Prostate gland (tissue), 2 donors: ENCODE results near the gene ZAR1. TPM values are rescaled to one million over a fixed set of nuclear protein-coding genes. Genes with fewer than 3 reads are reported as not detected.
"Not testable (repeated sequence)": the region's sequence is repeated elsewhere in the genome, so short reads cannot be mapped to it uniquely, and the experiment has no call there.

Experiments
- DNase-seq: peaks from one replicate; pipeline ENCODE4 v3.0.0-alpha.2; 2019; ENCODE audit warnings: low spot score
- H3K27ac ChIP-seq, 2 donors: fragments of 200-600 bp; sonication (generic); 2 replicates each; pipeline ENCODE4 v1.5.1; 2017 to 2019
- H3K27me3 ChIP-seq: fragments of 200-600 bp; sonication (generic); replicated peaks from 2 replicates; pipeline ENCODE4 v1.5.1; 2019; ENCODE audit not compliant: insufficient read depth
- H3K36me3 ChIP-seq, 2 donors: fragments of 200-600 bp; sonication (generic); 1 replicate in 1 of 2; 2 replicates in 1 of 2; pipeline versions ENCODE4 v1.5.1 to v1.8.1; 2017 to 2019
- H3K4me1 ChIP-seq: fragments of 200-600 bp; sonication (generic); replicated peaks from 2 replicates; pipeline ENCODE4 v1.5.1; 2019
- H3K4me3 ChIP-seq, 2 donors: fragments of 200-600 bp; sonication (generic); 2 replicates each; pipeline ENCODE4 v1.5.1; 2017 to 2019
- H3K9me3 ChIP-seq: fragments of 200-600 bp; sonication (generic); 2 replicates; pipeline ENCODE4 v1.5.1; 2017
- CTCF ChIP-seq, 4 experiments: fragments of 200-600 bp in 2 of 4; fragments of 450-650 bp in 2 of 4; sonication (generic) in 2 of 4; IDR thresholded peaks; 1 replicate in 3 of 4; 2 replicates in 1 of 4; pipeline ENCODE4 v1.5.1; 2016 to 2019; ENCODE audit warnings: antibody characterized with exemption in 4 of 4, mild to moderate bottlenecking in 2 of 4, moderate library complexity in 2 of 4
- POLR2A ChIP-seq: fragments of 450-650 bp; IDR thresholded peaks from one replicate; pipeline ENCODE4 v1.6.1; 2016; ENCODE audit warnings: antibody characterized with exemption, mild to moderate bottlenecking
- POLR2AphosphoS5 ChIP-seq: sonication (generic); formaldehyde crosslinking; IDR thresholded peaks from one replicate; pipeline ENCODE4 v1.6.1; 2017; ENCODE audit warnings: antibody characterized with exemption
- WGBS: methylation state at CpG from one replicate; pipeline ENCODE4 v1.1.5; 2018; 5-methylcytosine and 5-hydroxymethylcytosine counted together
- intact Hi-C: fragments of 100-400 bp; cut with DNase I; formaldehyde crosslinking; loops from one replicate; pipeline ENCODE4 v1.14.2; 2022
- total RNA-seq, 2 donors: library from RNA; depleted of rRNA; stranded (reverse); fragments of >200 nt; gene quantifications; one replicate each; pipeline ENCODE4 v1.1.0, GENCODE V29; 2016

ZAR1 gene
- 1 to 10 TPM in 1 of 2 donors, not detected in 1; 1.7 TPM for total RNA-seq

DNA sequence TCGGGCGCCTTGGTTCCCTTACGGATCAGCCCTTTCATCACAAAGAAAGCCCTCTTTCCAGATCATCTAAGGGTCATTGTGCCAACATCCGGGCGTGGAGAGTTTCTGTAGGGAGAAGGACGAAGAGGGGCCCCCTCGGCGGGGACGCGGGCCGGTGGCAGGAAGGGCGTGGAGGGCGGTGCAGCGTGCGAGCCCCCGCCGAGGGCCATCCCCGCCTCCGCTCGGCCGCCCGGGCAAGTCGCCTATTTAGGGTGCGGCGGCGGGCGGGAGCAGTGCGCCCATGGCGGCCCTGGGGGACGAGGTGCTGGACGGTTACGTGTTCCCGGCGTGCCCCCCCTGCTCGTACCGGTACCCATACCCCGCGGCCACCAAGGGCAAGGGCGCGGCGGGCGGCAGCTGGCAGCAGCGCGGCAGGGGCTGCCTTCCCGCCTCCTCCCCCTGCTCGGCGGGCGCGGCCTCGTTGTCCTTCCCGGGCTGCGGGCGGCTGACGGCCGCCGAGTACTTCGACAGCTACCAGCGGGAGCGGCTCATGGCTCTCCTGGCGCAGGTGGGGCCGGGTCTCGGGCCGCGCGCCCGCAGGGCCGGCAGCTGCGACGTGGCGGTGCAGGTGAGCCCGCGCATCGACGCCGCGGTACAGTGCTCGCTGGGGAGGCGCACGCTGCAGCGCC, at the start of gene ZAR1:
TSS of gene ZAR1 (plus strand) at position 241 of the 668 bp plus-strand sequence. CDS start at position 281, 40 bp downstream.
- TF ChIP-seq POLR2A = no peak
- TF ChIP-seq CTCF (IDR thresholded peaks at IDR 0.05) = no peak
- TF ChIP-seq POLR2AphosphoS5 = no peak
- Histone ChIP-seq H3K4me3 (peak within 1 kb of the TSS; percentile 17 to 20), H3K4me1 (no peaks in the 10 kb centered on the region), H3K36me3 (no peaks in the 10 kb centered on the region), H3K27me3 (no peaks in the 10 kb centered on the region), H3K9me3 (no peaks in the 10 kb centered on the region), H3K27ac (no peak within 1 kb of the TSS)
- WGBS = 3% methylated on average over 35 of the region's 80 CpGs
- intact Hi-C loops = no loop called here
- no peak for DNase-seq

- not testable (repeated sequence) for H3K36me3 ChIP-seq, DNase-seq, H3K4me1 ChIP-seq, H3K27ac ChIP-seq, H3K4me3 ChIP-seq, H3K27me3 ChIP-seq, H3K9me3 ChIP-seq
- intact Hi-C loops = loop anchor here (10.0 kb wide), 1 partner anchor 104 kb away; no protein-coding TSS in a partner anchor
- 73% methylated on average over 5 of the region's 5 CpGs for WGBS
Measured at GRCh38 chr4:48440914-48441313, 49.1 kb upstream of the ZAR1 start.

- H3K36me3 ChIP-seq = no peaks in the 10 kb centered on the region
- no peak for TF ChIP-seq POLR2AphosphoS5
- no peak for TF ChIP-seq POLR2A
- peak in 3 of 4 experiments; percentile 34 to 46 (median 40) for TF ChIP-seq CTCF (IDR thresholded peaks at IDR 0.05)
- H3K27me3 ChIP-seq = no peaks in the 10 kb centered on the region
- no peaks in the 10 kb centered on the region for H3K4me1 ChIP-seq
- H3K9me3 ChIP-seq = no peaks in the 10 kb centered on the region
- H3K4me3 ChIP-seq = no peak overlapping the region
- H3K27ac ChIP-seq = no peak overlapping the region
- WGBS = 12% methylated on average over 3 of the region's 3 CpGs
- intact Hi-C loops = loop anchor here (5.0 to 10.0 kb wide), 2 partner anchors 99 to 517 kb away; no protein-coding TSS in a partner anchor
- DNase-seq = no peak
Measured at GRCh38 chr4:48445704-48446103, 44.3 kb upstream of the ZAR1 start.

DNA sequence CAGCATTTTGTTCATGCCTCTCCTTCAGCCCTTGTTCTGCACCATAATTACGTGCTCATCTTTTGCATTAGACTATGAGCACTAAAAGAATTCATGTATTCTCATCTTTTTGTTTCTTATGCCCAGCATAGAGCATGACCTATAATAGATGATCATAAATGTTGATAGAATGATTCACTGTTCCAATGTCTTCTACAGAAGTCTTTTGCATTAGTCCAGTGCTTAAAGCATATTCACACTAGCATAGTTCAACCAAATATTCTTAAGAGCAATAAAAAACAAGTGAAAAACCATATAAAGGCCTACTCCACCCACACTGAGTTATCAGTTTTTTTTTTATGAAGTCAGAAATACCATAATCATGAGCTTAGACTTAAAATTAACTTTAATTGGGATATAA, 43.4 kb upstream of the ZAR1 start:
- Histone ChIP-seq H3K27ac (no peak overlapping the region), H3K4me1 (no peaks in the 10 kb centered on the region), H3K4me3 (no peak overlapping the region), H3K36me3 (no peaks in the 10 kb centered on the region), H3K27me3 (no peaks in the 10 kb centered on the region), H3K9me3 (no peaks in the 10 kb centered on the region)
- DNase-seq = no peak
- 96% methylated on average over 1 of the region's 1 CpG for WGBS
- intact Hi-C loops = loop anchor here (5.0 to 10.0 kb wide), 2 partner anchors 98 to 516 kb away; no protein-coding TSS in a partner anchor
- no peak for TF ChIP-seq CTCF (IDR thresholded peaks at IDR 0.05)
- TF ChIP-seq POLR2AphosphoS5 = no peak
- no peak for TF ChIP-seq POLR2A

- no peaks in the 10 kb centered on the region for H3K36me3 ChIP-seq
- no peak overlapping the region for H3K4me3 ChIP-seq
- 92% methylated on average over 10 of the region's 10 CpGs for WGBS
- TF ChIP-seq CTCF (IDR thresholded peaks at IDR 0.05) (no peak), POLR2A (no peak), POLR2AphosphoS5 (no peak)
- intact Hi-C loops = loop anchor here (5.0 to 10.0 kb wide), 2 partner anchors 96 to 513 kb away; no protein-coding TSS in a partner anchor
- DNase-seq = no peak
- H3K27me3 ChIP-seq = no peaks in the 10 kb centered on the region
- no peaks in the 10 kb centered on the region for H3K4me1 ChIP-seq
- no peak overlapping the region for H3K27ac ChIP-seq
- H3K9me3 ChIP-seq = no peaks in the 10 kb centered on the region
Measured at GRCh38 chr4:48449151-48449550, 40.9 kb upstream of the ZAR1 start.
